HK-2 (cell line): Measurements from ENCODE around the gene AGMAT.

ENCODE experiments used
- DNase-seq: peaks from one replicate; pipeline ENCODE4 v3.0.0-alpha.2; 2018; ENCODE audit not compliant: unreplicated experiment

Gene AGMAT

GRCh38 chr1:15523104-15524020 is 61.5 kb downstream of the AGMAT start:
- no peak for DNase-seq

DNA sequence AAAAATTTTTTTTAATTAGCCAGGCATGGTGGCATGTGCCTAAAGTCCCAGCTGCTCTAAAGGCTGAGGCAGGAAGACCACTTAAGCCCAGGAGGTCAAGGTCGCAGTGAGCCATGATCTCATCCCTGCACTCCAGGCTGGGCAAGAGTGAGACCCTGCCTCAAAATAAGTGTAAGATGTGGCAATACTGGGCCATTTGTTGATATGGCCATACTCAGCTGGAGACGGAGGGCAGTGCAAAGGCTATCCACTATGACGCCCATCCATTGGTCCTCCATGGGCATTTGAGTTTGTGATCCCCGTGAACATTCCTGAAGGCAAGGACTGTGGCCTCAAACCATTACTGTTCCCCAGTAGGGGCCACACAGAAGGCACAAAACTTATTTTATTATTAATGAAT is 62.3 kb downstream of the AGMAT start:
- DNase-seq = no peak
